HCT116 (cell line): ENCODE measurements around the gene CERS3.

Experiments used
- EGR1 ChIP-seq: IDR thresholded peaks from 2 replicates; pipeline ENCODE4 v1.6.1; 2012; ENCODE audit warnings: low read depth
- EZH2 ChIP-seq: fragments of 200-600 bp; sonication (generic); IDR thresholded peaks from 2 replicates; pipeline ENCODE4 v1.6.1; 2017; ENCODE audit warnings: antibody characterized with exemption, mixed run types
- EZH2phosphoT487 ChIP-seq: fragments of 200-600 bp; IDR thresholded peaks from 2 replicates; pipeline ENCODE4 v1.6.1; 2018; ENCODE audit warnings: antibody characterized with exemption, borderline replicate concordance
- FOSL1 ChIP-seq: IDR thresholded peaks from 2 replicates; pipeline ENCODE4 v1.6.1; 2012; ENCODE audit warnings: low read depth
- POLR2AphosphoS5 ChIP-seq: IDR thresholded peaks from 2 replicates; pipeline ENCODE4 v1.6.1; 2011; ENCODE audit warnings: mild to moderate bottlenecking, low read depth, low read length, moderate library complexity
- SP1 ChIP-seq: IDR thresholded peaks from 2 replicates; pipeline ENCODE4 v1.6.1; 2012; ENCODE audit warnings: low read depth
- TF ChIP-seq, protein P1 (sequence below), 3 experiments: fragments of 200-600 bp in 1 of 3; sonication (generic) in 1 of 3; IDR thresholded peaks in 2 of 3; conservative IDR thresholded peaks in 1 of 3; 2 replicates each; pipeline ENCODE4 v1.5.1; 2012 to 2017; ENCODE audit warnings: low read depth in 2 of 3, low read length in 2 of 3, antibody characterized with exemption in 1 of 3, borderline replicate concordance in 1 of 3, control low read depth in 1 of 3, mild to moderate bottlenecking in 1 of 3, mixed read lengths in 1 of 3, mixed run types in 1 of 3, moderate library complexity in 1 of 3; ENCODE audit not compliant: insufficient read depth in 1 of 3
- TF ChIP-seq, protein P2 (sequence below): IDR thresholded peaks from 2 replicates; pipeline ENCODE4 v1.6.1; 2012; ENCODE audit warnings: low read depth
- TF ChIP-seq, protein P3 (sequence below): IDR thresholded peaks from 2 replicates; pipeline ENCODE4 v1.6.1; 2012

DNA sequence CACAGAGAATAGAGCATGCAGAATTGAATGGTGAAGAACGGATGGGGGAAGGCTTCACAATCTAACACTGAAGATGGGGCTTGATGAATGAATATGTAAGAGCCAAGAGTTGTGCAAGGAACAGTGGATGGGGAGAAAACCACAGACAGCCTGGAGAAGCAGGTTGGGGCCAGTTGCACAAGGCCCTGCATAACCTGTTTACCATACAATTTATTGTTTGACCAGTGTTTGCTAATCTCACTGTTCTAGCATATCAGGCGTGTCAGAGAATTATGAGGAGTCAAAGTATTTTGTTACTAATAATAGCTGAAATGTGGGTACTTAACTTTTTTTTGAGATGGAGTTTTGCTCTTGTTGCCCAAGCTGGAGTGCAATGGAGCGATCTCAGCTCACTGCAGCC is 36.8 kb upstream of the CERS3 start:
- TF ChIP-seq EZH2phosphoT487 (no peak), FOSL1 (no peak), EZH2 (no peak), POLR2AphosphoS5 (no peak), SP1 (no peak), EGR1 (no peak)
- TF ChIP-seq, protein P1, sequence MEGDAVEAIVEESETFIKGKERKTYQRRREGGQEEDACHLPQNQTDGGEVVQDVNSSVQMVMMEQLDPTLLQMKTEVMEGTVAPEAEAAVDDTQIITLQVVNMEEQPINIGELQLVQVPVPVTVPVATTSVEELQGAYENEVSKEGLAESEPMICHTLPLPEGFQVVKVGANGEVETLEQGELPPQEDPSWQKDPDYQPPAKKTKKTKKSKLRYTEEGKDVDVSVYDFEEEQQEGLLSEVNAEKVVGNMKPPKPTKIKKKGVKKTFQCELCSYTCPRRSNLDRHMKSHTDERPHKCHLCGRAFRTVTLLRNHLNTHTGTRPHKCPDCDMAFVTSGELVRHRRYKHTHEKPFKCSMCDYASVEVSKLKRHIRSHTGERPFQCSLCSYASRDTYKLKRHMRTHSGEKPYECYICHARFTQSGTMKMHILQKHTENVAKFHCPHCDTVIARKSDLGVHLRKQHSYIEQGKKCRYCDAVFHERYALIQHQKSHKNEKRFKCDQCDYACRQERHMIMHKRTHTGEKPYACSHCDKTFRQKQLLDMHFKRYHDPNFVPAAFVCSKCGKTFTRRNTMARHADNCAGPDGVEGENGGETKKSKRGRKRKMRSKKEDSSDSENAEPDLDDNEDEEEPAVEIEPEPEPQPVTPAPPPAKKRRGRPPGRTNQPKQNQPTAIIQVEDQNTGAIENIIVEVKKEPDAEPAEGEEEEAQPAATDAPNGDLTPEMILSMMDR (IDR thresholded peaks at IDR 0.05 in 2 of 3, conservative IDR thresholded peaks at IDR 0.05 in 1 of 3; ENCODE audit: borderline replicate concordance in 1 of 3, insufficient read depth in 1 of 3, low read depth in 2 of 3, low read length in 2 of 3), result no peak
- TF ChIP-seq, protein P2, sequence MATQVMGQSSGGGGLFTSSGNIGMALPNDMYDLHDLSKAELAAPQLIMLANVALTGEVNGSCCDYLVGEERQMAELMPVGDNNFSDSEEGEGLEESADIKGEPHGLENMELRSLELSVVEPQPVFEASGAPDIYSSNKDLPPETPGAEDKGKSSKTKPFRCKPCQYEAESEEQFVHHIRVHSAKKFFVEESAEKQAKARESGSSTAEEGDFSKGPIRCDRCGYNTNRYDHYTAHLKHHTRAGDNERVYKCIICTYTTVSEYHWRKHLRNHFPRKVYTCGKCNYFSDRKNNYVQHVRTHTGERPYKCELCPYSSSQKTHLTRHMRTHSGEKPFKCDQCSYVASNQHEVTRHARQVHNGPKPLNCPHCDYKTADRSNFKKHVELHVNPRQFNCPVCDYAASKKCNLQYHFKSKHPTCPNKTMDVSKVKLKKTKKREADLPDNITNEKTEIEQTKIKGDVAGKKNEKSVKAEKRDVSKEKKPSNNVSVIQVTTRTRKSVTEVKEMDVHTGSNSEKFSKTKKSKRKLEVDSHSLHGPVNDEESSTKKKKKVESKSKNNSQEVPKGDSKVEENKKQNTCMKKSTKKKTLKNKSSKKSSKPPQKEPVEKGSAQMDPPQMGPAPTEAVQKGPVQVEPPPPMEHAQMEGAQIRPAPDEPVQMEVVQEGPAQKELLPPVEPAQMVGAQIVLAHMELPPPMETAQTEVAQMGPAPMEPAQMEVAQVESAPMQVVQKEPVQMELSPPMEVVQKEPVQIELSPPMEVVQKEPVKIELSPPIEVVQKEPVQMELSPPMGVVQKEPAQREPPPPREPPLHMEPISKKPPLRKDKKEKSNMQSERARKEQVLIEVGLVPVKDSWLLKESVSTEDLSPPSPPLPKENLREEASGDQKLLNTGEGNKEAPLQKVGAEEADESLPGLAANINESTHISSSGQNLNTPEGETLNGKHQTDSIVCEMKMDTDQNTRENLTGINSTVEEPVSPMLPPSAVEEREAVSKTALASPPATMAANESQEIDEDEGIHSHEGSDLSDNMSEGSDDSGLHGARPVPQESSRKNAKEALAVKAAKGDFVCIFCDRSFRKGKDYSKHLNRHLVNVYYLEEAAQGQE, result no peak
- TF ChIP-seq, protein P3, sequence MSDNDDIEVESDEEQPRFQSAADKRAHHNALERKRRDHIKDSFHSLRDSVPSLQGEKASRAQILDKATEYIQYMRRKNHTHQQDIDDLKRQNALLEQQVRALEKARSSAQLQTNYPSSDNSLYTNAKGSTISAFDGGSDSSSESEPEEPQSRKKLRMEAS, result no peak
